CD14-positive monocyte (primary cell): Measurements from ENCODE around the gene PCCA. TPM values are rescaled to one million over a fixed set of nuclear protein-coding genes. Genes with fewer than 3 reads are reported as not detected.

ENCODE experiments used
- DNase-seq, 3 donors: peaks; one replicate each; pipeline ENCODE4 v3.0.0-alpha.2; 2011 to 2022
- H2AFZ ChIP-seq: 2 replicates; pipeline ENCODE4 v1.6.0; 2012; ENCODE audit warnings: mild to moderate bottlenecking, low read depth, low read length, inconsistent platforms; ENCODE audit not compliant: insufficient read depth, poor library complexity, severe bottlenecking
- H3K27ac ChIP-seq, 2 donors: 1 replicate in 1 of 2; 2 replicates in 1 of 2; pipeline ENCODE4 v1.5.1; 2012 to 2013; ENCODE audit warnings: low read length in 2 of 2, control low read depth in 1 of 2, inconsistent platforms in 1 of 2, low read depth in 1 of 2, mild to moderate bottlenecking in 1 of 2
- H3K27me3 ChIP-seq, 2 donors: one replicate each; pipeline versions ENCODE4 v1.6.0 to v1.6.1; 2011 to 2013; ENCODE audit warnings: low read length in 2 of 2; ENCODE audit not compliant: control insufficient read depth in 2 of 2, insufficient read depth in 2 of 2
- H3K36me3 ChIP-seq, 2 donors: replicated peaks in 1 of 2; 1 replicate in 1 of 2; 2 replicates in 1 of 2; pipeline versions ENCODE4 v1.5.1 to v1.6.1; 2012 to 2013; ENCODE audit warnings: low read length in 2 of 2, control low read depth in 1 of 2, inconsistent platforms in 1 of 2, mild to moderate bottlenecking in 1 of 2; ENCODE audit not compliant: insufficient read depth in 2 of 2, control insufficient read depth in 1 of 2
- H3K4me1 ChIP-seq, 2 donors: 1 replicate in 1 of 2; 2 replicates in 1 of 2; pipeline versions ENCODE4 v1.5.1 to v1.6.1; 2012 to 2013; ENCODE audit warnings: low read length in 2 of 2, control low read depth in 1 of 2, inconsistent platforms in 1 of 2, mild to moderate bottlenecking in 1 of 2, moderate library complexity in 1 of 2; ENCODE audit not compliant: insufficient read depth in 2 of 2, control insufficient read depth in 1 of 2
- H3K4me2 ChIP-seq: replicated peaks from 2 replicates; pipeline ENCODE3; 2012; ENCODE audit warnings: low read length, moderate library complexity, mild to moderate bottlenecking; ENCODE audit not compliant: poor library complexity, severe bottlenecking; ENCODE audit errors: extremely low read depth
- H3K4me3 ChIP-seq, 3 experiments: fragments of 200-600 bp in 1 of 3; sonication (generic) in 1 of 3; replicated peaks in 1 of 3; 1 replicate in 2 of 3; 2 replicates in 1 of 3; pipeline ENCODE4 v1.5.1; 2011 to 2013; ENCODE audit warnings: low read length in 3 of 3, mild to moderate bottlenecking in 3 of 3, control low read depth in 2 of 3, low read depth in 2 of 3, inconsistent platforms in 1 of 3, moderate library complexity in 1 of 3
- H3K79me2 ChIP-seq: 2 replicates; pipeline ENCODE4 v1.6.0; 2012; ENCODE audit warnings: mild to moderate bottlenecking, control low read depth, inconsistent platforms, low read length, moderate library complexity; ENCODE audit not compliant: insufficient read depth
- H3K9ac ChIP-seq: 2 replicates; pipeline ENCODE4 v1.6.0; 2017; ENCODE audit warnings: low read length, mild to moderate bottlenecking; ENCODE audit not compliant: insufficient read depth, poor library complexity, severe bottlenecking
- H3K9me3 ChIP-seq, 2 donors: replicated peaks in 1 of 2; 1 replicate in 1 of 2; 2 replicates in 1 of 2; pipeline versions ENCODE4 v1.5.1 to v1.6.1; 2012 to 2013; ENCODE audit warnings: low read length in 2 of 2, control low read depth in 1 of 2; ENCODE audit not compliant: control insufficient read depth in 1 of 2, insufficient read depth in 1 of 2
- H4K20me1 ChIP-seq: 2 replicates; pipeline ENCODE4 v1.6.0; 2012; ENCODE audit warnings: mild to moderate bottlenecking, low read length, control low read depth, moderate library complexity; ENCODE audit not compliant: insufficient read depth
- H3K27ac Mint-ChIP-seq, 7 donors: one replicate each; pipeline ENCODE4 v1.8.0; 2020; ENCODE audit warnings: mild to moderate bottlenecking in 7 of 7, mixed read lengths in 7 of 7, moderate library complexity in 6 of 7, inconsistent platforms in 2 of 7
- H3K27me3 Mint-ChIP-seq, 3 donors: one replicate each; pipeline ENCODE4 v1.8.0; 2021 to 2022; ENCODE audit warnings: low read depth in 3 of 3, mild to moderate bottlenecking in 3 of 3, mixed read lengths in 3 of 3, moderate library complexity in 3 of 3, inconsistent platforms in 1 of 3
- H3K36me3 Mint-ChIP-seq, 2 donors: one replicate each; pipeline ENCODE4 v1.8.0; 2020; ENCODE audit warnings: mixed read lengths in 2 of 2, inconsistent platforms in 1 of 2, mild to moderate bottlenecking in 1 of 2
- H3K4me1 Mint-ChIP-seq: one replicate; pipeline ENCODE4 v1.8.0; 2020; ENCODE audit warnings: mild to moderate bottlenecking, mixed read lengths
- H3K4me3 Mint-ChIP-seq, 2 donors: one replicate each; pipeline ENCODE4 v1.8.0; 2020; ENCODE audit warnings: mild to moderate bottlenecking in 2 of 2, mixed read lengths in 2 of 2, moderate library complexity in 1 of 2
- H3K9me3 Mint-ChIP-seq, 7 donors: one replicate each; pipeline ENCODE4 v1.8.0; 2020 to 2022; ENCODE audit warnings: mixed read lengths in 7 of 7, mild to moderate bottlenecking in 6 of 7, moderate library complexity in 6 of 7, inconsistent platforms in 2 of 7
- WGBS: methylation state at CpG from one replicate; pipeline ENCODE4 v1.1.5; 2013; ENCODE audit warnings: missing lambda C conversion rate; ENCODE audit not compliant: insufficient coverage; 5-methylcytosine and 5-hydroxymethylcytosine counted together
- intact Hi-C, 2 donors: fragments of 100-400 bp; cut with micrococcal nuclease; formaldehyde crosslinking; loops; one replicate each; pipeline versions ENCODE4 v1.15.0 to v1.15.1; 2023
- polyA plus RNA-seq, 3 donors: library from polyadenylated mRNA; depleted of rRNA in 1 of 3; unstranded in 2 of 3; stranded (reverse) in 1 of 3; fragments of 300-500 nt in 2 of 3; fragments of >200 nt in 1 of 3; fragmentation: Illumina TruSeq in 2 of 3; gene quantifications; 1 replicate in 2 of 3; 2 replicates in 1 of 3; pipeline ENCODE4 v1.2.3, GENCODE V29; 2012 to 2021
- TF ChIP-seq, protein P1 (sequence below): fragments of 200-600 bp; IDR thresholded peaks from one replicate; pipeline ENCODE4 v1.8.0; 2022; ENCODE audit warnings: antibody characterized with exemption, mild to moderate bottlenecking

PCCA gene
- polyA plus RNA-seq, 3 donors = 4.4 to 13.5 (median 11.9) TPM

DNA sequence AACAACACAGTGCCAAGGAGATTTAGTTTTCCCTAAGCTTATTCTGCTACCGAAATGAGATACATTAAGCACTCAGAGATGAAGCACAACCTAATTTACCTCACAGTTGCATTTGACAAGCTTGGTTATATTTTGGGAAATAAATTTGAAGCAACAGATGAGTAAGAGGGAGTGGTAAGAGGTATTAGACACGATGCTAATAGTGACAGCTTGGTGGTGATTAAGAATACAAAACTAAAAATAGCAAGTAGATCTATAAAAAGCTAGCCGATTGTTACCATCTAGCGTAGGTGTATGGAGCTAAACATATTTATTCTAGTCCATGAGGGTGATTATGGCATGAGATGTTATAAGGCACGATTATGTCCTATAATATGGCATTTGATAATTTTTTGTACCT lies 208.5 kb downstream of the PCCA start:
- Mint-ChIP-seq H3K27ac (no peak overlapping the region), H3K27me3 (peaks cover 0 to 4% (median 0%) of the 10 kb centered on the region in 3 donors), H3K4me1 (peaks cover 1% of the 10 kb centered on the region), H3K4me3 (no peak overlapping the region), H3K36me3 (peaks cover 3 to 6% of the 10 kb centered on the region in 2 donors), H3K9me3 (no peaks in the 10 kb centered on the region)
- no peak for DNase-seq
- no peaks in the 10 kb centered on the region for H4K20me1 ChIP-seq
- H3K27ac ChIP-seq = no peak overlapping the region
- H3K27me3 ChIP-seq = no peaks in the 10 kb centered on the region
- no peak overlapping the region for H3K9ac ChIP-seq
- 100% methylated on average over 1 of the region's 5 CpGs for WGBS
- no peaks in the 10 kb centered on the region for H3K4me1 ChIP-seq
- no peaks in the 10 kb centered on the region for H3K36me3 ChIP-seq
- TF ChIP-seq, protein P1, sequence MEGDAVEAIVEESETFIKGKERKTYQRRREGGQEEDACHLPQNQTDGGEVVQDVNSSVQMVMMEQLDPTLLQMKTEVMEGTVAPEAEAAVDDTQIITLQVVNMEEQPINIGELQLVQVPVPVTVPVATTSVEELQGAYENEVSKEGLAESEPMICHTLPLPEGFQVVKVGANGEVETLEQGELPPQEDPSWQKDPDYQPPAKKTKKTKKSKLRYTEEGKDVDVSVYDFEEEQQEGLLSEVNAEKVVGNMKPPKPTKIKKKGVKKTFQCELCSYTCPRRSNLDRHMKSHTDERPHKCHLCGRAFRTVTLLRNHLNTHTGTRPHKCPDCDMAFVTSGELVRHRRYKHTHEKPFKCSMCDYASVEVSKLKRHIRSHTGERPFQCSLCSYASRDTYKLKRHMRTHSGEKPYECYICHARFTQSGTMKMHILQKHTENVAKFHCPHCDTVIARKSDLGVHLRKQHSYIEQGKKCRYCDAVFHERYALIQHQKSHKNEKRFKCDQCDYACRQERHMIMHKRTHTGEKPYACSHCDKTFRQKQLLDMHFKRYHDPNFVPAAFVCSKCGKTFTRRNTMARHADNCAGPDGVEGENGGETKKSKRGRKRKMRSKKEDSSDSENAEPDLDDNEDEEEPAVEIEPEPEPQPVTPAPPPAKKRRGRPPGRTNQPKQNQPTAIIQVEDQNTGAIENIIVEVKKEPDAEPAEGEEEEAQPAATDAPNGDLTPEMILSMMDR = no peak
- H2AFZ ChIP-seq = no peak overlapping the region
- no peaks in the 10 kb centered on the region for H3K79me2 ChIP-seq
- no peak overlapping the region for H3K4me3 ChIP-seq
- no peak overlapping the region for H3K4me2 ChIP-seq
- intact Hi-C loops = no loop called here
- no peaks in the 10 kb centered on the region for H3K9me3 ChIP-seq

- no peak overlapping the region for H3K4me3 Mint-ChIP-seq
- Histone ChIP-seq H4K20me1 (no peaks in the 10 kb centered on the region), H3K27ac (no peak overlapping the region), H2AFZ (no peak overlapping the region), H3K79me2 (no peaks in the 10 kb centered on the region), H3K9me3 (no peaks in the 10 kb centered on the region), H3K4me2 (no peak overlapping the region), H3K4me3 (no peak overlapping the region), H3K27me3 (no peaks in the 10 kb centered on the region), H3K4me1 (no peaks in the 10 kb centered on the region), H3K36me3 (no peaks in the 10 kb centered on the region), H3K9ac (no peak overlapping the region)
- peaks cover 1% of the 10 kb centered on the region for H3K4me1 Mint-ChIP-seq
- no CpG with 5 or more reads among the region's 2 CpGs for WGBS
- H3K36me3 Mint-ChIP-seq = peaks cover 3 to 4% of the 10 kb centered on the region in 2 donors
- no peak overlapping the region for H3K27ac Mint-ChIP-seq
- TF ChIP-seq, protein P1 = no peak
- no peaks in the 10 kb centered on the region for H3K9me3 Mint-ChIP-seq
- intact Hi-C loops = no loop called here
- DNase-seq = no peak
- peaks cover 0 to 4% (median 0%) of the 10 kb centered on the region in 3 donors for H3K27me3 Mint-ChIP-seq
Measured at GRCh38 chr13:100298116-100298681, 209.3 kb downstream of the PCCA start.
